HEK293 (cell line): ENCODE data around the gene GLG1.

ENCODE experiments used
- ZFP37 ChIP-seq: fragments of 450-650 bp; formaldehyde crosslinking; IDR thresholded peaks from 2 replicates; pipeline ENCODE4 v1.5.1; 2016; ENCODE audit warnings: missing biosample characterization, missing genetic modification characterization
- TF ChIP-seq, protein P1 (sequence below): fragments of 450-650 bp; formaldehyde crosslinking; IDR thresholded peaks from 2 replicates; pipeline ENCODE4 v1.5.1; 2016; ENCODE audit warnings: missing biosample characterization, missing genetic modification characterization

DNA sequence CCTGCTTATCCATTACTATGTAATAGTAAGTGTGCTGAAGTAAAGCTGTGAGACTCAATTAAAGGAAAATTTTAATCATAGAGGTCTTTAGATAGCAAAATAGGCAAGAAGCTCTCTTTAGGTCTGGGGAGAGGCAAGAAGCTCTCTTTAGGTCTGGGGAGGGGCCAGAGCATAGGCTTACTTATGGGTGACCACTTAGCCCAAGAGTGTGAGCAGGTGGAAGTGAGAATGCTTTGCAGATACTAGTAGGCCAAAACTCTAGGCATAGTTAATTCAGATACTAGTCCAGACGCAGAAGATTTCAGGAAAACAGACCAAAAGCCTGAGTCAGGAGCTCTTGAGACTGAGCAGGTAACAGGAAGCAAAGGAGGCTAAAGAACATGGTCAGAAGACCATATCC is 49.6 kb downstream of the GLG1 start:
- TF ChIP-seq, protein P1, sequence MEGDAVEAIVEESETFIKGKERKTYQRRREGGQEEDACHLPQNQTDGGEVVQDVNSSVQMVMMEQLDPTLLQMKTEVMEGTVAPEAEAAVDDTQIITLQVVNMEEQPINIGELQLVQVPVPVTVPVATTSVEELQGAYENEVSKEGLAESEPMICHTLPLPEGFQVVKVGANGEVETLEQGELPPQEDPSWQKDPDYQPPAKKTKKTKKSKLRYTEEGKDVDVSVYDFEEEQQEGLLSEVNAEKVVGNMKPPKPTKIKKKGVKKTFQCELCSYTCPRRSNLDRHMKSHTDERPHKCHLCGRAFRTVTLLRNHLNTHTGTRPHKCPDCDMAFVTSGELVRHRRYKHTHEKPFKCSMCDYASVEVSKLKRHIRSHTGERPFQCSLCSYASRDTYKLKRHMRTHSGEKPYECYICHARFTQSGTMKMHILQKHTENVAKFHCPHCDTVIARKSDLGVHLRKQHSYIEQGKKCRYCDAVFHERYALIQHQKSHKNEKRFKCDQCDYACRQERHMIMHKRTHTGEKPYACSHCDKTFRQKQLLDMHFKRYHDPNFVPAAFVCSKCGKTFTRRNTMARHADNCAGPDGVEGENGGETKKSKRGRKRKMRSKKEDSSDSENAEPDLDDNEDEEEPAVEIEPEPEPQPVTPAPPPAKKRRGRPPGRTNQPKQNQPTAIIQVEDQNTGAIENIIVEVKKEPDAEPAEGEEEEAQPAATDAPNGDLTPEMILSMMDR, result no peak
- no peak for TF ChIP-seq ZFP37 (tag by site-specific recombination)
